Measurements from ENCODE around the gene OR1N1.
"Not testable (repeated sequence)": the region's sequence is repeated elsewhere in the genome, so short reads cannot be mapped to it uniquely, and the experiment has no call there.

The OR1N1 gene

GRCh38 chr9:122551371-122551770, 24.3 kb upstream of the OR1N1 start:
- DNase-seq = no peak
- H3K4me3 ChIP-seq (ENCODE audit: low read length) = no peak overlapping the region
- no peaks in the 10 kb centered on the region for H3K79me2 ChIP-seq (ENCODE audit: low read length)
- no peaks in the 10 kb centered on the region for H3K9me2 ChIP-seq (replicated peaks; ENCODE audit: insufficient read depth, low read length)
- H3K36me3 ChIP-seq (replicated peaks; ENCODE audit: insufficient read depth, low read length) = no peaks in the 10 kb centered on the region
- no peaks in the 10 kb centered on the region for H3F3A ChIP-seq (ENCODE audit: insufficient read depth, low read length)
- H3K4me1 ChIP-seq (ENCODE audit: low read length) = no peaks in the 10 kb centered on the region
- no peaks in the 10 kb centered on the region for H3K27me3 ChIP-seq (replicated peaks; ENCODE audit: insufficient read depth, low read length)
- no peaks in the 10 kb centered on the region for H3K9me3 ChIP-seq (replicated peaks; ENCODE audit: insufficient read depth, low read length)
- H3K4me2 ChIP-seq (ENCODE audit: low read depth, low read length) = no peak overlapping the region
- H3K27ac ChIP-seq (ENCODE audit: low read length) = no peak overlapping the region
- no peak overlapping the region for H3K9ac ChIP-seq (ENCODE audit: low read length)
- no peak overlapping the region for H2AFZ ChIP-seq (ENCODE audit: low read length)
- no peak for TF ChIP-seq EZH2 (optimal IDR thresholded peaks at IDR 0.05; ENCODE audit: low read depth, low read length)
- TF ChIP-seq EZH2phosphoT487 (IDR thresholded peaks at IDR 0.05; ENCODE audit: low read length) = no peak
- TF ChIP-seq CTCF (IDR thresholded peaks at IDR 0.05; ENCODE audit: low read length) = no peak
- H4K20me1 ChIP-seq (ENCODE audit: insufficient read depth, low read length) = no peaks in the 10 kb centered on the region

- H3K4me1 ChIP-seq (ENCODE audit: low read length) = no peaks in the 10 kb centered on the region
- DNase-seq = no peak
- H3F3A ChIP-seq (ENCODE audit: insufficient read depth, low read length) = no peaks in the 10 kb centered on the region
- H3K36me3 ChIP-seq (replicated peaks; ENCODE audit: insufficient read depth, low read length) = no peaks in the 10 kb centered on the region
- no peak overlapping the region for H3K4me3 ChIP-seq (ENCODE audit: low read length)
- no peak overlapping the region for H3K4me2 ChIP-seq (ENCODE audit: low read depth, low read length)
- H3K27ac ChIP-seq (ENCODE audit: low read length) = no peak overlapping the region
- no peak overlapping the region for H3K9ac ChIP-seq (ENCODE audit: low read length)
- H3K79me2 ChIP-seq (ENCODE audit: low read length) = no peaks in the 10 kb centered on the region
- no peaks in the 10 kb centered on the region for H3K27me3 ChIP-seq (replicated peaks; ENCODE audit: insufficient read depth, low read length)
- H2AFZ ChIP-seq (ENCODE audit: low read length) = no peak overlapping the region
- no peaks in the 10 kb centered on the region for H3K9me3 ChIP-seq (replicated peaks; ENCODE audit: insufficient read depth, low read length)
- no peaks in the 10 kb centered on the region for H3K9me2 ChIP-seq (replicated peaks; ENCODE audit: insufficient read depth, low read length)
- H4K20me1 ChIP-seq (ENCODE audit: insufficient read depth, low read length) = no peaks in the 10 kb centered on the region
- no peak for TF ChIP-seq EZH2 (optimal IDR thresholded peaks at IDR 0.05; ENCODE audit: low read depth, low read length)
- no peak for TF ChIP-seq EZH2phosphoT487 (IDR thresholded peaks at IDR 0.05; ENCODE audit: low read length)
- TF ChIP-seq CTCF (IDR thresholded peaks at IDR 0.05; ENCODE audit: low read length) = no peak
These were observed 19.1 kb upstream of the OR1N1 start for GRCh38 chr9:122546196-122546595.

- Histone ChIP-seq H3K4me2 (ENCODE audit: low read depth, low read length) (no peak overlapping the region), H4K20me1 (ENCODE audit: insufficient read depth, low read length) (no peaks in the 10 kb centered on the region), H3K4me1 (ENCODE audit: low read length) (no peaks in the 10 kb centered on the region), H3K9ac (ENCODE audit: low read length) (no peak overlapping the region), H3F3A (ENCODE audit: insufficient read depth, low read length) (no peaks in the 10 kb centered on the region), H2AFZ (ENCODE audit: low read length) (no peak overlapping the region), H3K9me3 (replicated peaks; ENCODE audit: insufficient read depth, low read length) (no peaks in the 10 kb centered on the region), H3K36me3 (replicated peaks; ENCODE audit: insufficient read depth, low read length) (no peaks in the 10 kb centered on the region), H3K4me3 (ENCODE audit: low read length) (no peak overlapping the region), H3K27me3 (replicated peaks; ENCODE audit: insufficient read depth, low read length) (no peaks in the 10 kb centered on the region), H3K9me2 (replicated peaks; ENCODE audit: insufficient read depth, low read length) (no peaks in the 10 kb centered on the region), H3K79me2 (ENCODE audit: low read length) (no peaks in the 10 kb centered on the region), H3K27ac (ENCODE audit: low read length) (no peak overlapping the region)
- TF ChIP-seq EZH2phosphoT487 (IDR thresholded peaks at IDR 0.05; ENCODE audit: low read length) (no peak), CTCF (IDR thresholded peaks at IDR 0.05; ENCODE audit: low read length) (no peak), EZH2 (optimal IDR thresholded peaks at IDR 0.05; ENCODE audit: low read depth, low read length) (no peak)
- no peak for DNase-seq
These were observed 11.7 kb upstream of the OR1N1 start for GRCh38 chr9:122538757-122539156.

- not testable (repeated sequence) for H3K27ac ChIP-seq (ENCODE audit: low read length); H3K36me3 ChIP-seq (replicated peaks; ENCODE audit: insufficient read depth, low read length); H2AFZ ChIP-seq (ENCODE audit: low read length); H3F3A ChIP-seq (ENCODE audit: insufficient read depth, low read length); DNase-seq; H3K79me2 ChIP-seq (ENCODE audit: low read length); H3K27me3 ChIP-seq (replicated peaks; ENCODE audit: insufficient read depth, low read length); H3K9ac ChIP-seq (ENCODE audit: low read length); H3K4me3 ChIP-seq (ENCODE audit: low read length); H4K20me1 ChIP-seq (ENCODE audit: insufficient read depth, low read length); H3K9me2 ChIP-seq (replicated peaks; ENCODE audit: insufficient read depth, low read length); H3K4me1 ChIP-seq (ENCODE audit: low read length); H3K4me2 ChIP-seq (ENCODE audit: low read depth, low read length); H3K9me3 ChIP-seq (replicated peaks; ENCODE audit: insufficient read depth, low read length)
These were observed 10.0 kb upstream of the OR1N1 start for GRCh38 chr9:122537066-122537465.

Measured in MM.1S (cell line).